Smooth muscle cell (in vitro differentiated cells): ENCODE results near the gene ALKBH5. TPM values are rescaled to one million over a fixed set of nuclear protein-coding genes. Genes with fewer than 3 reads are reported as not detected.
"Not testable (repeated sequence)": the region's sequence is repeated elsewhere in the genome, so short reads cannot be mapped to it uniquely, and the experiment has no call there.

Experiments
- DNase-seq: peaks from one replicate; lab custom pipeline; 2025; ENCODE audit not compliant: unreplicated experiment; lab: John Stamatoyannopoulos, UW
- H2AFZ ChIP-seq: fragments of 200-600 bp; sonication (generic); 2 replicates; pipeline ENCODE4 v1.6.0; 2016; ENCODE audit warnings: antibody characterized with exemption, low read depth, mild to moderate bottlenecking
- H3F3A ChIP-seq: fragments of 200-600 bp; sonication (generic); 2 replicates; pipeline ENCODE4 v1.6.0; 2017; ENCODE audit warnings: antibody characterized with exemption, low read depth
- H3K27ac ChIP-seq: fragments of 200-600 bp; sonication (generic); 2 replicates; pipeline ENCODE4 v1.5.1; 2016; ENCODE audit warnings: low read depth, mild to moderate bottlenecking
- H3K27me3 ChIP-seq: fragments of 200-600 bp; sonication (generic); 2 replicates; pipeline ENCODE4 v1.6.1; 2016; ENCODE audit warnings: low read depth, mild to moderate bottlenecking
- H3K36me3 ChIP-seq: fragments of 200-600 bp; sonication (generic); 2 replicates; pipeline ENCODE4 v1.5.1; 2016; ENCODE audit warnings: low read depth
- H3K4me1 ChIP-seq: fragments of 200-600 bp; sonication (generic); 2 replicates; pipeline ENCODE4 v1.5.1; 2016; ENCODE audit warnings: low read depth
- H3K4me2 ChIP-seq: fragments of 200-600 bp; sonication (generic); 2 replicates; pipeline ENCODE4 v1.6.0; 2016; ENCODE audit warnings: mild to moderate bottlenecking
- H3K4me3 ChIP-seq: fragments of 200-600 bp; sonication (generic); 2 replicates; pipeline ENCODE4 v1.5.1; 2016; ENCODE audit warnings: mild to moderate bottlenecking
- H3K79me2 ChIP-seq: fragments of 200-600 bp; sonication (generic); 2 replicates; pipeline ENCODE4 v1.6.0; 2016; ENCODE audit warnings: low read depth, mild to moderate bottlenecking
- H3K9ac ChIP-seq: fragments of 200-600 bp; sonication (generic); 2 replicates; pipeline ENCODE4 v1.6.0; 2016; ENCODE audit warnings: low read depth
- H3K9me3 ChIP-seq: fragments of 200-600 bp; sonication (generic); replicated peaks from 2 replicates; pipeline ENCODE4 v1.5.1; 2016; ENCODE audit warnings: low read depth
- H4K20me1 ChIP-seq: fragments of 200-600 bp; sonication (generic); 2 replicates; pipeline ENCODE4 v1.6.0; 2016; ENCODE audit warnings: low read depth
- CTCF ChIP-seq: fragments of 200-600 bp; sonication (generic); IDR thresholded peaks from 2 replicates; pipeline ENCODE4 v1.5.1; 2017; ENCODE audit warnings: borderline replicate concordance, mild to moderate bottlenecking, antibody characterized with exemption; ENCODE audit not compliant: insufficient read depth, poor library complexity, severe bottlenecking
- WGBS: methylation state at CpG from one replicate; pipeline ENCODE4 v1.1.7; 2016; ENCODE audit warnings: low lambda C conversion rate; 5-methylcytosine and 5-hydroxymethylcytosine counted together
- polyA plus RNA-seq: library from polyadenylated mRNA; unstranded; fragments of >200 nt; fragmentation: Nextera tagmentation; extraction: Ambion mirVana; gene quantifications from 2 replicates; pipeline ENCODE4 v1.2.1, GENCODE V29; 2016
- total RNA-seq: library from RNA; depleted of rRNA; stranded (reverse); fragments of >200 nt; gene quantifications from 2 replicates; pipeline ENCODE4 v1.2.3, GENCODE V29; 2014

ALKBH5 gene
- total and polyA plus RNA-seq, 2 experiments from 2014 or later = 93.1 to 119 TPM

- Histone ChIP-seq H3F3A (peaks cover 6% of the 10 kb centered on the region), H4K20me1 (peaks cover 78% of the 10 kb centered on the region), H3K27ac (no peak overlapping the region), H3K27me3 (no peaks in the 10 kb centered on the region), H3K36me3 (no peaks in the 10 kb centered on the region), H3K4me2 (no peak overlapping the region), H3K4me3 (no peak overlapping the region), H3K79me2 (peaks cover 19% of the 10 kb centered on the region), H3K4me1 (no peaks in the 10 kb centered on the region), H2AFZ (no peak overlapping the region), H3K9me3 (no peaks in the 10 kb centered on the region), H3K9ac (no peak overlapping the region)
- no peak for DNase-seq
- WGBS = 98% methylated on average over 19 of the region's 19 CpGs
- TF ChIP-seq CTCF = no peak
Measured at GRCh38 chr17:18208092-18208491, 24.5 kb downstream of the ALKBH5 start.

- DNase-seq = no peak
- no peaks in the 10 kb centered on the region for H3K36me3 ChIP-seq
- H3K4me2 ChIP-seq = no peak overlapping the region
- H3K27me3 ChIP-seq = no peaks in the 10 kb centered on the region
- no peak overlapping the region for H2AFZ ChIP-seq
- H3K9ac ChIP-seq = no peak overlapping the region
- WGBS = 70% methylated on average over 7 of the region's 7 CpGs
- H4K20me1 ChIP-seq = peaks cover 22% of the 10 kb centered on the region
- H3F3A ChIP-seq = peaks cover 11% of the 10 kb centered on the region
- H3K4me1 ChIP-seq = peaks cover 2% of the 10 kb centered on the region
- H3K9me3 ChIP-seq = no peaks in the 10 kb centered on the region
- TF ChIP-seq CTCF = no peak
- no peaks in the 10 kb centered on the region for H3K79me2 ChIP-seq
- H3K27ac ChIP-seq = no peak overlapping the region
- H3K4me3 ChIP-seq = no peak overlapping the region
Measured at GRCh38 chr17:18213666-18214270, 30.1 kb downstream of the ALKBH5 start.

- not testable (repeated sequence) for H3K4me1 ChIP-seq, H2AFZ ChIP-seq, H4K20me1 ChIP-seq, H3K27me3 ChIP-seq, H3K9ac ChIP-seq, H3K4me2 ChIP-seq, H3F3A ChIP-seq, DNase-seq, H3K36me3 ChIP-seq, H3K79me2 ChIP-seq, H3K27ac ChIP-seq, H3K4me3 ChIP-seq, H3K9me3 ChIP-seq
- WGBS = 87% methylated on average over 11 of the region's 11 CpGs
Measured at GRCh38 chr17:18216906-18217305, 33.3 kb downstream of the ALKBH5 start.

GRCh38 chr17:18217412-18218015, 33.9 kb downstream of the ALKBH5 start:
- Histone ChIP-seq H2AFZ (no peak overlapping the region), H3K4me1 (peaks cover 5% of the 10 kb centered on the region), H3K79me2 (no peaks in the 10 kb centered on the region), H3K4me2 (no peak overlapping the region), H3K27ac (no peak overlapping the region), H3K36me3 (no peaks in the 10 kb centered on the region), H3K9me3 (no peaks in the 10 kb centered on the region), H3K4me3 (no peak overlapping the region), H3F3A (peaks cover 5% of the 10 kb centered on the region), H3K9ac (no peak overlapping the region), H3K27me3 (no peaks in the 10 kb centered on the region), H4K20me1 (no peaks in the 10 kb centered on the region)
- 10% methylated on average over 6 of the region's 6 CpGs for WGBS
- DNase-seq = peak; percentile 12
- TF ChIP-seq CTCF = peak; percentile 88
